ENCODE results near the gene PCDH18. TPM values are rescaled to one million over a fixed set of nuclear protein-coding genes. Genes with fewer than 3 reads are reported as not detected.

The PCDH18 gene
- total RNA-seq, 1 donor from 2014 or later, result 7.4 TPM

GRCh38 chr4:137531168-137531985 is 917 bp downstream of the PCDH18 start:
- H3K27ac Mint-ChIP-seq (ENCODE audit: unreplicated experiment), result no peak overlapping the region
- DNase-seq, result no peak
- H3K27me3 Mint-ChIP-seq (ENCODE audit: unreplicated experiment), result no peaks in the 10 kb centered on the region
- H3K4me3 Mint-ChIP-seq (ENCODE audit: unreplicated experiment), result no peak overlapping the region
- no peaks in the 10 kb centered on the region for H3K9me3 Mint-ChIP-seq (ENCODE audit: unreplicated experiment)
- H3K4me1 Mint-ChIP-seq (ENCODE audit: low read depth, unreplicated experiment), result peaks cover 6% of the 10 kb centered on the region
- TF ChIP-seq CTCF (IDR thresholded peaks at IDR 0.05; ENCODE audit: partially characterized antibody, unreplicated experiment), result no peak
- H3K36me3 Mint-ChIP-seq (ENCODE audit: unreplicated experiment), result no peaks in the 10 kb centered on the region

GRCh38 chr4:137530176-137530575 is 2.1 kb downstream of the PCDH18 start:
- Mint-ChIP-seq H3K36me3 (ENCODE audit: unreplicated experiment) (no peaks in the 10 kb centered on the region), H3K27me3 (ENCODE audit: unreplicated experiment) (no peaks in the 10 kb centered on the region), H3K4me1 (ENCODE audit: low read depth, unreplicated experiment) (peaks cover 6% of the 10 kb centered on the region), H3K27ac (ENCODE audit: unreplicated experiment) (no peak overlapping the region), H3K4me3 (ENCODE audit: unreplicated experiment) (no peak overlapping the region), H3K9me3 (ENCODE audit: unreplicated experiment) (no peaks in the 10 kb centered on the region)
- TF ChIP-seq CTCF (IDR thresholded peaks at IDR 0.05; ENCODE audit: partially characterized antibody, unreplicated experiment), result no peak
- DNase-seq, result no peak

GRCh38 chr4:137529432-137529831 is 2.9 kb downstream of the PCDH18 start:
- Mint-ChIP-seq H3K27ac (ENCODE audit: unreplicated experiment) (no peak overlapping the region), H3K4me1 (ENCODE audit: low read depth, unreplicated experiment) (peaks cover 8% of the 10 kb centered on the region), H3K9me3 (ENCODE audit: unreplicated experiment) (no peaks in the 10 kb centered on the region), H3K27me3 (ENCODE audit: unreplicated experiment) (no peaks in the 10 kb centered on the region), H3K4me3 (ENCODE audit: unreplicated experiment) (no peak overlapping the region), H3K36me3 (ENCODE audit: unreplicated experiment) (no peaks in the 10 kb centered on the region)
- no peak for TF ChIP-seq CTCF (IDR thresholded peaks at IDR 0.05; ENCODE audit: partially characterized antibody, unreplicated experiment)
- DNase-seq, result no peak

GRCh38 chr4:137528673-137529072 is 3.6 kb downstream of the PCDH18 start:
- peaks cover 12% of the 10 kb centered on the region for H3K4me1 Mint-ChIP-seq (ENCODE audit: low read depth, unreplicated experiment)
- H3K9me3 Mint-ChIP-seq (ENCODE audit: unreplicated experiment), result no peaks in the 10 kb centered on the region

More at GRCh38 chr4:137528673-137529072, 3.6 kb downstream of the PCDH18 start:
- H3K4me3 Mint-ChIP-seq (ENCODE audit: unreplicated experiment), result no peak overlapping the region
- no peaks in the 10 kb centered on the region for H3K36me3 Mint-ChIP-seq (ENCODE audit: unreplicated experiment)
- no peak overlapping the region for H3K27ac Mint-ChIP-seq (ENCODE audit: unreplicated experiment)
- no peak for TF ChIP-seq CTCF (IDR thresholded peaks at IDR 0.05; ENCODE audit: partially characterized antibody, unreplicated experiment)
- DNase-seq, result no peak
- H3K27me3 Mint-ChIP-seq (ENCODE audit: unreplicated experiment), result no peaks in the 10 kb centered on the region
